ENCODE measurements around the gene PDLIM7.

- TF ChIP-seq CTCF (optimal IDR thresholded peaks at IDR 0.05 in 1 of 3, IDR thresholded peaks at IDR 0.05 in 1 of 3, conservative IDR thresholded peaks at IDR 0.05 in 1 of 3; ENCODE audit: extremely low read depth in 1 of 3, insufficient read depth in 2 of 3, low read length in 3 of 3) = no peak
- TF ChIP-seq EZH2 (IDR thresholded peaks at IDR 0.05; ENCODE audit: low read length) = no peak
Observed at GRCh38 chr5:177447611-177448243, 49.7 kb downstream of the PDLIM7 start.
